ENCODE measurements around the gene CFAP119.

CFAP119 gene

DNA sequence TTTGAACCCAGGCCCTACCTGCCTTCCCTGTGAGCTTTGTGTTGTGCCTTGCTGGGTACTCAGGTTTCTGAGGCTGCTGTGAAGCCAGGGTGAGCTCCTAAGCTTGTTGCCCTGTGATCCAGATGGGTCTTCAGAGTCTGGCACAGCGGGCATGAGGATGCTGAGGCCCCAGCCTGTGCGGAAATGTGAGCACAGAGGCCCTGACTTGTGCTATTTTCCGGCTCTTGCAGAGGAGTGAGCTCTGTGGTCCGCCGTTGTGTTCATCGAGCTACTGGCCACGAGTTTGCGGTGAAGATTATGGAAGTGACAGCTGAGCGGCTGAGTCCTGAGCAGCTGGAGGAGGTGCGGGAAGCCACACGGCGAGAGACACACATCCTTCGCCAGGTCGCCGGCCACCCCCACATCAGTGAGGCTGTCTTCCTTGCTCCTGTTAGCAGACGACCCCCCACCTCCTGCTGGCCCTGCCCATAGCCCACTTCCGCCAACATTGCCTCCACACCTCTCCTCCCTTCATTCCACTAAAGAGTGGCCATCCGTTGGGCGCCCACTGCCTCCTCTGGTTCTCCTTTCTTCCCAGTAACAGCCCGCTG, 10.9 kb downstream of the CFAP119 start:
- H3K9me3 ChIP-seq (ENCODE audit: severe bottlenecking): no peaks in the 10 kb centered on the region
- H3K4me3 ChIP-seq (ENCODE audit: severe bottlenecking): no peak overlapping the region
- no peak overlapping the region for H3K27ac ChIP-seq (ENCODE audit: poor library complexity, severe bottlenecking)
- H3K36me3 ChIP-seq (ENCODE audit: low read depth): peaks cover 60% of the 10 kb centered on the region
- TF ChIP-seq, protein P1, sequence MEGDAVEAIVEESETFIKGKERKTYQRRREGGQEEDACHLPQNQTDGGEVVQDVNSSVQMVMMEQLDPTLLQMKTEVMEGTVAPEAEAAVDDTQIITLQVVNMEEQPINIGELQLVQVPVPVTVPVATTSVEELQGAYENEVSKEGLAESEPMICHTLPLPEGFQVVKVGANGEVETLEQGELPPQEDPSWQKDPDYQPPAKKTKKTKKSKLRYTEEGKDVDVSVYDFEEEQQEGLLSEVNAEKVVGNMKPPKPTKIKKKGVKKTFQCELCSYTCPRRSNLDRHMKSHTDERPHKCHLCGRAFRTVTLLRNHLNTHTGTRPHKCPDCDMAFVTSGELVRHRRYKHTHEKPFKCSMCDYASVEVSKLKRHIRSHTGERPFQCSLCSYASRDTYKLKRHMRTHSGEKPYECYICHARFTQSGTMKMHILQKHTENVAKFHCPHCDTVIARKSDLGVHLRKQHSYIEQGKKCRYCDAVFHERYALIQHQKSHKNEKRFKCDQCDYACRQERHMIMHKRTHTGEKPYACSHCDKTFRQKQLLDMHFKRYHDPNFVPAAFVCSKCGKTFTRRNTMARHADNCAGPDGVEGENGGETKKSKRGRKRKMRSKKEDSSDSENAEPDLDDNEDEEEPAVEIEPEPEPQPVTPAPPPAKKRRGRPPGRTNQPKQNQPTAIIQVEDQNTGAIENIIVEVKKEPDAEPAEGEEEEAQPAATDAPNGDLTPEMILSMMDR (IDR thresholded peaks at IDR 0.05; ENCODE audit: poor library complexity, severe bottlenecking): no peak
- DNase-seq (ENCODE audit: low spot score) (no peak), ATAC-seq (ENCODE audit: low read depth) (no peak)
- no peaks in the 10 kb centered on the region for H3K27me3 ChIP-seq (ENCODE audit: insufficient read depth, poor library complexity, severe bottlenecking)
- peaks cover 12% of the 10 kb centered on the region for H3K4me1 ChIP-seq (ENCODE audit: insufficient read depth, poor library complexity, severe bottlenecking)

DNA sequence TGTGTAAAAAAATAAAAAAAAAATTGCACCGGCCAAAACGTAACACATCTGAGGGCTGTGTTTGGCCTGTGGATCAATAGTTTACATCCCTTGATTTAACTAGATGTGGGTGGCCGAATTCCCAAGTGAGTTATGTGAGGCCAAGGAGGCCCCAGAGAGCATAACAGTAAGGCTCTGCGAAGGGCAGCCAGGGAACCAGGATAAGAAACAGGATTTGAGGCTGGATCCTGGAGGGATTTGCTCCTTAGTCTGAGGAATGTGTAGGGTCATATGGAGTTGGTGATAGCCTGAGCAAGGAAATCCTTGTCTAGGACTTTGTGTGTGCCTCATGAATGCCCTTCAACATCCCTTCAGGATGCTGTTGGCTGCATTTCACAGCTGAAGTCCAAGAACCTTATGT, 11.7 kb downstream of the CFAP119 start:
- DNase-seq (ENCODE audit: low spot score) (no peak), ATAC-seq (ENCODE audit: low read depth) (no peak)
- Histone ChIP-seq H3K27me3 (ENCODE audit: insufficient read depth, poor library complexity, severe bottlenecking) (no peaks in the 10 kb centered on the region), H3K36me3 (ENCODE audit: low read depth) (peaks cover 55% of the 10 kb centered on the region), H3K4me1 (ENCODE audit: insufficient read depth, poor library complexity, severe bottlenecking) (peaks cover 12% of the 10 kb centered on the region), H3K4me3 (ENCODE audit: severe bottlenecking) (no peak overlapping the region), H3K27ac (ENCODE audit: poor library complexity, severe bottlenecking) (no peak overlapping the region), H3K9me3 (ENCODE audit: severe bottlenecking) (no peaks in the 10 kb centered on the region)
- TF ChIP-seq, protein P1 (IDR thresholded peaks at IDR 0.05; ENCODE audit: poor library complexity, severe bottlenecking): no peak

DNA sequence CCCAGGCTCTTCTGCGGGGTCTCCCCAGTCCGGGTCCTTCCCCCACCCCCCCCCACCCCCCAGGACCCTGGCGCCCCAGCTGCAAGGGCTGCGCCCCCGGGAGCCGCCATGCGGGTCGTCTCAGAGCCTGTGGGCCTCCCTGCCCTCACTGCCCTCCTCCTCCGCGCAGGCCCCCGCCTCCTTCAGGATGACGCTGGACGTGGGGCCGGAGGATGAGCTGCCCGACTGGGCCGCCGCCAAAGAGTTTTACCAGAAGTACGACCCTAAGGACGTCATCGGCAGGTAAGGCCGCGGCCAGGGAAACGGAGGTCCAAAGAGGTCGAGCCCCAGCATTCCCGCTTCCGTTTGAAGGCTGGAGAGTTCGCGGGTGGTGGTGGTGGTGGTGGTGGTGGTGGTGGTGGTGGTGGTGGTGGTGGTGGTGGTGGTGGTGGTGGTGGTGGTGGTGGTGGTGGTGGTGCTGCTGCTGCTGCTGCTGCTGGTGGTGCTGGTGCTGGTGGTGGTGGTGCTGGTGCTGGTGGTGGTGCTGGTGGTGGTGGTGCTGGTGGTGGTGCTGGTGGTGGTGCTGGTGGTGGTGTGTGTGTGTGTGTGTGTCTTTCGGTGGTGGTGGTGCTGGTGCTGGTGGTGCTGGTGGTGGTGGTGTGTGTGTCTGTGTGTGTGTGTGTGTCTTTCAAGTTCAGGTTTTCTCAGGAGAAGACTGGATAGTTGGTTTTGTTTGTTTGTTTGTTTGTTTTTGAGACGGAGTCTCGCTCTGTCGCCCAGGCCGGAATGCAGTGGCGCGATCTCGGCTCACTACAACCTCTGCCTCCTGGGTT, 13.0 kb downstream of the CFAP119 start:
- TF ChIP-seq, protein P1 (IDR thresholded peaks at IDR 0.05; ENCODE audit: poor library complexity, severe bottlenecking): no peak
- no peaks in the 10 kb centered on the region for H3K9me3 ChIP-seq (ENCODE audit: severe bottlenecking)
- peaks cover 12% of the 10 kb centered on the region for H3K4me1 ChIP-seq (ENCODE audit: insufficient read depth, poor library complexity, severe bottlenecking)
- H3K27me3 ChIP-seq (ENCODE audit: insufficient read depth, poor library complexity, severe bottlenecking): no peaks in the 10 kb centered on the region
- peak overlapping the region; percentile 43 for H3K4me3 ChIP-seq (ENCODE audit: severe bottlenecking)
- DNase-seq (ENCODE audit: low spot score) (no peak), ATAC-seq (ENCODE audit: low read depth) (peak; percentile 49)
- peaks cover 55% of the 10 kb centered on the region for H3K36me3 ChIP-seq (ENCODE audit: low read depth)
- H3K27ac ChIP-seq (ENCODE audit: poor library complexity, severe bottlenecking): peak overlapping the region; percentile 79

DNA sequence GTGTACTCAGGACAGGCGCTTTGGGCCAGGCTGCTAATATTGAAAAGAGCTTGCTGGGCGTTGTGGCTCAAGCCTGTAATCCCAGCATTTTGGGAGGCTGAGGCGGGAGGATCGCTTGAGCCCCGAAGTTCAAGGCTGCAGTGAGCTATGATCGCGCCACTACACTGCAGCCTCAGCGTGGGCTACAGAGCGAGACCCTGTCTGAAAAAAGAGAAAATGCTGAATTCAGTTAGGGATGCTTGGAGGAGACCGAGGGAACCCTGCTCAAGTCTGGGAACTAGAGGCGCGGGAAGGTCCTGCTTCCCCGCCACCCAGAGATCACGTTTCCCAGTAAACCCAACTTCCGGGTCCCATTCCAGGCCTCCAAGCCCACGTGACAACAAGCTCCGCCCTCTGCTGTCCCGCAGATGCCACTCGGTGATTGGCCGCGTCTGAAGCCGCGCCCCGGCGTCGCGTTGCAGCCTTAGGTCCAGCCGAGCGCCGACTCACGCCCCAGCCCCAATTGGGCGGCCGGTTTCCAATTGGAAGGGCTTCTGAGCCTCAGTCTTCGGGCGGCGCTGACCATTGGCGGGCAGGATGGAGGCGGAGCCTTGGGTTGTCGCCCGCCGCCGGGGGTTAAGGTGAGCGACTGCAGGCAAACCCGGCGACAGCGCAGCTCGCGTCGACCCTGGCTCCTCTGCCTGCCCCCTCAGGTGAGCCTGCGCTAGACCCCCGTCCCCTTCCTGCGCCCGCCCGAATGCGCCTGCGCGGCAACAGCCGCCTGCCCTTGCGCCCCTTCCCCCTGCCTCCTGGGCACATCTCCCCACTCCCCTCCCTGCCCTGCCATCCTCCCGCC, 13.8 kb downstream of the CFAP119 start, which contains the start of gene PHKG2:
PHKG2 (plus strand) TSS at position 627 of the 835 bp plus-strand sequence. CDS start 396 bp downstream, outside the sequence.
- Histone ChIP-seq H3K27me3 (ENCODE audit: insufficient read depth, poor library complexity, severe bottlenecking) (no peaks in the 10 kb centered on the region), H3K4me1 (ENCODE audit: insufficient read depth, poor library complexity, severe bottlenecking) (peaks cover 12% of the 10 kb centered on the region), H3K9me3 (ENCODE audit: severe bottlenecking) (no peaks in the 10 kb centered on the region), H3K4me3 (ENCODE audit: severe bottlenecking) (peak within 1 kb of the TSS; percentile 43), H3K36me3 (ENCODE audit: low read depth) (peaks cover 54% of the 10 kb centered on the region), H3K27ac (ENCODE audit: poor library complexity, severe bottlenecking) (peak within 1 kb of the TSS; percentile 79)
- ATAC-seq (ENCODE audit: low read depth) (peak; percentile 97), DNase-seq (ENCODE audit: low spot score) (peak; percentile 99)
- TF ChIP-seq, protein P1 (IDR thresholded peaks at IDR 0.05; ENCODE audit: poor library complexity, severe bottlenecking): no peak
